AG08395 (cell line): ENCODE results near the gene TXNRD2.
"Not testable (repeated sequence)": the region's sequence is repeated elsewhere in the genome, so short reads cannot be mapped to it uniquely, and the experiment has no call there.

Source experiments
- DNase-seq: peaks from one replicate; pipeline ENCODE4 v3.0.0; 2012; ENCODE audit warnings: mixed read lengths, low spot score

The TXNRD2 gene

GRCh38 chr22:19888131-19888746, 53.4 kb downstream of the TXNRD2 start:
- DNase-seq = no peak

GRCh38 chr22:19887256-19887985, 54.2 kb downstream of the TXNRD2 start:
- no peak for DNase-seq

- peak; percentile 65 for DNase-seq
Observed at GRCh38 chr22:19886605-19887255, 54.9 kb downstream of the TXNRD2 start.

- DNase-seq = peak; percentile 31
Observed at GRCh38 chr22:19885841-19886592, 55.6 kb downstream of the TXNRD2 start.

- peak; percentile 52 for DNase-seq
Observed at GRCh38 chr22:19884954-19885751, 56.5 kb downstream of the TXNRD2 start.

GRCh38 chr22:19884161-19884953, 57.3 kb downstream of the TXNRD2 start:
- no peak for DNase-seq

- not testable (repeated sequence) for DNase-seq
Observed at GRCh38 chr22:19883446-19883845, 58.2 kb downstream of the TXNRD2 start.

GRCh38 chr22:19882446-19883381, 58.9 kb downstream of the TXNRD2 start:
- DNase-seq = no peak

- peak; percentile 98 for DNase-seq
Observed at GRCh38 chr22:19880786-19881569, 60.6 kb downstream of the TXNRD2 start.

GRCh38 chr22:19879992-19880785, 61.4 kb downstream of the TXNRD2 start:
- no peak for DNase-seq

GRCh38 chr22:19879643-19879991, 62.0 kb downstream of the TXNRD2 start:
- DNase-seq = no peak

- no peak for DNase-seq
Observed at GRCh38 chr22:19879246-19879570, 62.4 kb downstream of the TXNRD2 start.

GRCh38 chr22:19878461-19879245, 63.0 kb downstream of the TXNRD2 start:
- peak; percentile 33 for DNase-seq

GRCh38 chr22:19877626-19878339, 63.8 kb downstream of the TXNRD2 start:
- DNase-seq = no peak

- DNase-seq = no peak
Observed at GRCh38 chr22:19876941-19877625, 64.5 kb downstream of the TXNRD2 start.

GRCh38 chr22:19876314-19876940, 65.2 kb downstream of the TXNRD2 start:
- no peak for DNase-seq
